ENCODE data around the gene NTM.

The NTM gene

GRCh38 chr11:132251061-132251460, 880.6 kb downstream of the NTM start:
- DNase-seq = no peak

- DNase-seq = no peak
These were observed 883.3 kb downstream of the NTM start for GRCh38 chr11:132253469-132254264.

GRCh38 chr11:132254906-132255305, 884.5 kb downstream of the NTM start:
- no peak for DNase-seq

- DNase-seq = no peak
These were observed 886.3 kb downstream of the NTM start for GRCh38 chr11:132256528-132257279.

DNA sequence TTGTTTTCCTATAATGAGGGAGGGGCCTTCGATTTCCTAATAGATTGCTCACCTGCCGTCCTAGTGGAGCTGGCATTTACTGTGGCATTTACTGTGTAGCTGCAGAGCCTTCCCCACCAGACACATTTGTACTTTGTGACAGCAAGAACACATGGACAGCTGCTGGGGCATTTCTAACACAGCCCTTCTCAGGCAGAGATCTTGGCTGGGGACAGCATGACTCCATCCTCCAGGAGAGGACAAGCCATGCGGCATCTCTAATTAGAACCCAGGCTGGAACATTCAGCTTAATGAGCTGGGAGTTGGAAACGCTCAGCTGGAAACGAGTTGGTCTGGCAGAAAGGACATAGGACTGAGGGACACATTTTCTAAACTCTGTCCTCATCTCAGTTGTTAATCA, 887.5 kb downstream of the NTM start:
- no peak for DNase-seq

DNA sequence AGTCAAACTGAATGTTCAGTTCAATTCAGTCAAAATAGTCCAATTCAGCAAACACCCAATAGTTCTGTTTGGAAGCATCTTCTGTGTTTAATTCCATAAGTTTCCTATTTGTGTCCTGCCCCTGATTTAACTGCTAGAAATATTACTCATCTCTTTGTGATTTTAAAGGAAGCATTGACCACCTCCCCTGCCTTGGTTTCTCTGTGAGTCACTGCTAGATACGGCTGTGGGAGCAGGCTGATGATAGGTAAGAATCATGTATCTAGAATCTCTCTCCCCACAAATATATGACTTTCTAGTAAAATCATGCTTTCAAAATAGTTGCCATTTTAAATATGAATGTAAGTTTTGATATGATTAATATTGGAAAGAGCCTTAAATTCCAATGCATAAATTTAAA, 888.5 kb downstream of the NTM start:
- DNase-seq = no peak

GRCh38 chr11:132260636-132261035, 890.2 kb downstream of the NTM start:
- DNase-seq = no peak

DNA sequence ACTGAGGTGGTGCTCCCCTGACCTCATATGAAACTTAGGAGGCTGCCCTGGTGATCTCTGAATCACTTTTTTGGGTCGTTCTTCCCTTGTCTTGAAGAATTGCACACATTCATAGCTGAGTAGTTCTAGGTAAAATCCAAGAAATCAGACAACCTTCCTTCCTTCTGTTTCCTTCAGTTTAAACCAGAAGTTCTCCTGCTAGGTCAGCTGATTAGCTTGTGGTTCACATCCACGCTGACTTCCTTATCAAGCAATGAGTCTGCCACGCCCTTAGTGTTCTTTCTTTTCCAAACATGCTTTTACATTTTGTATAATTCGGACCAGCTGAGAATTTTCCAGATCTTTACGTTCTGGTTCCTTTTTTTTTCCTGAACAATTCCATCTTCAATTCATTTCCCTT, 892.8 kb downstream of the NTM start:
- no peak for DNase-seq

- no peak for DNase-seq
These were observed 893.5 kb downstream of the NTM start for GRCh38 chr11:132263875-132264274.

DNA sequence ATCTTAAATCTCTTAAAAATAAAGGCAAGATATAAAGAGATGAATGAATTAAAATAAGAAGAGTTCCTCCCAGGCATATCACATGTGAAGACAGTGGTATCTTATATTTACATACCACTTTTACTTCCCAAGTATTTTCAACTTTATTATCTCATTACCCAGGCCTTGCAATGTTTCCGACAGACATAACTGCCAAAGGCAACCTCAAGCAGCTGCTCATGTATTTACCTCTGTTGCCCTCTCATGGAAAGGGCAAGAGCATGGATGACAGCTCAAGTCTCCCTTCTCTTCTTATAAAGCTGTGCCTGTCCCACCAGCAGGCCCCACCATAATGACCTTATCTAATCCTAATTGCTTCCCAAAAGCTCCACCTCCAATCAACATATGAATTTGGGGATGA, 894.2 kb downstream of the NTM start:
- DNase-seq = no peak

GRCh38 chr11:132278801-132279574, 908.6 kb downstream of the NTM start:
- peak; percentile 33 for DNase-seq

DNA sequence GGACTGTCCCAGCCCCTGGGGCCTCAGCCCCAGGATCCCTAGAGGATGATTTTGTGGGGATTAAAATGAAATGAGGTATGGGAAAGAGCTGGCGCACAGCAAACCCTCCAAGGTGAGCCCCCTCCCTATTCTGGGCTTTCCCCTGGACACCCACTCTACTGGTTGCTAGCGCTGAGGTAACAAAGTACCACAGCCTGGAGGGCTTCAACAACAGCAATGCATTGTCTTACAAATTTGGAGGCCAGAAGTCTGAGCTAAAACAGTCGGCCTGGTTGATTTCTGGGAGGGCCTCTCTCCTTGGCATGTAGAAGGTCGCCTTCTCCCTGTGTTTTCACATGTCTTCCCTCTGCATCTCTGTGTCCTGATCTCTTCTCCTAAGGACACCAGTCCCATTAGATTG, 913.6 kb downstream of the NTM start:
- DNase-seq = no peak

DNA sequence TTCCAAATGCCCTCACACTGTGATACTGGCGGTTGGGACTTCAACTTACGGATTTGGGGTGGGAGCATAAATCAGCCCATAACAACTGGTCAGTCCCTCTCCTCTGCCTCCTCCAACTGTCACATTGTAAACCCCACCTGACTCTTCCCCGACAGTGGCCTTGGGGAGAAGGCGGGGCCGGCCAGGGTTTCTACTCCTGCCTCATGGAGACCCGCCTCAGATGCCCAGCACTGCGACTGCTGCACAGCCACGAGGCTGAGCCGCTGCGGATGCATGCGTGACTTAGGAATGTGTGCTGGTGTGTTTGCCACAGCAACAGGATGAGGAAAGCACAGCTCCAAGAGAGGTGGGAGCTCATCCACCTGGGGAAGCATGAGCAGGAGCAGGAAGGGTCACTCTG, 914.2 kb downstream of the NTM start:
- no peak for DNase-seq

DNA sequence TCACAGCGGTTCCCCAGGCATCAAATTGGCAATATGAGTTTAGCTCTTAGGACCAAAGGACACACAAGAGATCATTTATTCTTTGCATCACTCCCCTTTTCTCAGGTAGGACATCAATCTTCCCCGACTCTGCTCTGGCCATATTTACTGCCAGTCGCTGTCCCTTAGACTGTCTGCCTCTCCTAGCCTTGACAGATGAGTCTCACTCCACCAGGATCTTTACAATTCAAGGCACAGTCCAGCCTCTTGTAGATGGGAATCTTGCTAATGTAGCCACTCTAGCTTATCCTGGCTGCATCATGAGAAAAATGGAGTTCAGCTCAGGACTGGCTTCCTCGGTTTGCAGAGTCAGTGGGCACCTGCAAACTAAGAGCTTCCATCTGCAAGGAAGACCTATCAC, 915.2 kb downstream of the NTM start:
- DNase-seq = no peak

DNA sequence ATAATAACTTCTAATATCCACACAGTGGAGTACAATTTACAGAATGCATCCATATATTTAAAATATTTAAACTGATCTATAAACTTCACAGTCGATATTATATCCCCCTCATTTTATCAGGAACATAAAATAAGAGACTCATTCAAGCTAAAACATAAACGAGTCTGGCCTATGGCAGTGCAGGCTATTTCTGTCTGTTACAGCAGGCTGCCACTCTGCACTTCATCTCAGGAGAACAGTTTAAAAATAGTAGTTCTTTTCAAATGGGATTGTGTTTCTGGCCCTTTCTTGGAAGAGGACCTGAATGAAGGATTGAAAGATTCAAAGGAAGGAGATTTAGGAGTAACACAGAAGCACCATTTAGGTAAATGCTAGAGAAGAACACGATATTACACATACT, 915.7 kb downstream of the NTM start:
- no peak for DNase-seq

- no peak for DNase-seq
These were observed 917.6 kb downstream of the NTM start for GRCh38 chr11:132288036-132288435.

GRCh38 chr11:132289590-132290256, 919.3 kb downstream of the NTM start:
- no peak for DNase-seq

- no peak for DNase-seq
These were observed 923.2 kb downstream of the NTM start for GRCh38 chr11:132293586-132293985.

GRCh38 chr11:132296946-132297610, 926.7 kb downstream of the NTM start:
- DNase-seq = no peak

DNA sequence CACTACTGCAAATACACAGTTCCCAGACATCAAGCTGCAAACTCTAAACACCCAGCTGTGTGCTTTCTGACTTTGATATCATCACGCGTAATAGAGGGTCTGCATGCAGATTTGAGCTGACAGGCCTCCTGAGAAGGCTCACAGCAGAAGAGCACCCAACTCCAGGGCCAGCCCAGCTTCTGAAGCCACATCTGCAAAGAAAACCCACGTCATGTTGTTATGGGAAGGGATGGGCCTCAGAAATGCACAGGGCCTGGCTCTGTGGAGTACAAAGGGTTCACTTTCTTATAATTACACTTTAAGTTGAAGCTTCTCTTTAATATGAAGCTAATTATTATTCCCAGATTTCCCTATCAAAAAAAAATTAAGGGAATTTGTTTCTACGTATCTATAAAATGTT, 927.9 kb downstream of the NTM start:
- DNase-seq = no peak

GRCh38 chr11:132300283-132300682, 929.9 kb downstream of the NTM start:
- DNase-seq = no peak

- DNase-seq = no peak
These were observed 931.0 kb downstream of the NTM start for GRCh38 chr11:132301465-132301864.

- DNase-seq = no peak
These were observed 931.5 kb downstream of the NTM start for GRCh38 chr11:132301900-132302299.
